H1 (cell line): Measurements from ENCODE around the gene CPZ. TPM values are rescaled to one million over a fixed set of nuclear protein-coding genes. Genes with fewer than 3 reads are reported as not detected.

Experiments used
- CTCF ChIA-PET: fragments of 300-600 bp; sonication (Branson Sonifier 250); formaldehyde crosslinking; loops from one replicate; lab custom pipeline; 2021; ENCODE audit not compliant: partially characterized antibody; lab: Charles Lee
- POLR2A ChIA-PET: fragments of 300-600 bp; sonication (Branson Sonifier 250); formaldehyde crosslinking; loops from one replicate; lab custom pipeline; 2021; ENCODE audit warnings: inconsistent platforms; ENCODE audit not compliant: partially characterized antibody; lab: Charles Lee
- DNase-seq, 2 experiments: peaks; one replicate each; pipeline versions ENCODE4 v3.0.0 to v3.0.0-alpha.2; 2010 to 2022; ENCODE audit warnings: low spot score in 2 of 2, low read depth in 1 of 2, mixed read lengths in 1 of 2
- FAIRE-seq: peaks from 2 replicates; lab custom pipeline; 2011; peaks lifted over from hg19 to GRCh38; lab: Jason Lieb, UNC
- H2AFZ ChIP-seq: 2 replicates; pipeline ENCODE4 v1.8.1; 2012; ENCODE audit warnings: low read length, inconsistent platforms
- H2AK5ac ChIP-seq: 2 replicates; pipeline ENCODE4 v1.6.1; 2013; ENCODE audit warnings: low read depth, low read length
- H2BK120ac ChIP-seq: replicated peaks from 2 replicates; pipeline ENCODE3; 2013; ENCODE audit warnings: low read depth, low read length, inconsistent platforms
- H2BK12ac ChIP-seq: 2 replicates; pipeline ENCODE4 v1.6.1; 2013; ENCODE audit warnings: low read depth, low read length
- H2BK15ac ChIP-seq: 2 replicates; pipeline ENCODE4 v1.6.1; 2013; ENCODE audit warnings: low read length
- H2BK20ac ChIP-seq: 2 replicates; pipeline ENCODE4 v1.6.1; 2013; ENCODE audit warnings: low read length
- H2BK5ac ChIP-seq: 2 replicates; pipeline ENCODE4 v1.6.1; 2013; ENCODE audit warnings: low read depth, low read length
- H3K14ac ChIP-seq: 2 replicates; pipeline ENCODE4 v1.6.1; 2013; ENCODE audit warnings: inconsistent platforms; ENCODE audit not compliant: insufficient read length
- H3K18ac ChIP-seq: 2 replicates; pipeline ENCODE4 v1.6.1; 2013; ENCODE audit warnings: low read length; ENCODE audit errors: extremely low read depth
- H3K23ac ChIP-seq: 2 replicates; pipeline ENCODE4 v1.6.1; 2013; ENCODE audit warnings: inconsistent platforms; ENCODE audit not compliant: insufficient read length
- H3K23me2 ChIP-seq: 2 replicates; pipeline ENCODE4 v1.6.1; 2013; ENCODE audit warnings: low read depth, low read length
- H3K27ac ChIP-seq: 2 replicates; pipeline ENCODE4 v1.6.1; 2011; ENCODE audit warnings: low read depth, low read length, inconsistent platforms
- H3K27me3 ChIP-seq, 4 experiments: replicated peaks in 1 of 4; 1 replicate in 1 of 4; 2 replicates in 3 of 4; pipeline versions ENCODE4 v1.6.1 to v1.8.1; 2011 to 2013; ENCODE audit warnings: low read length in 3 of 4, mild to moderate bottlenecking in 3 of 4, inconsistent platforms in 2 of 4, mixed read lengths in 2 of 4, moderate library complexity in 1 of 4; ENCODE audit not compliant: control insufficient read depth in 3 of 4, insufficient read depth in 3 of 4; ENCODE audit errors: extremely low read depth in 1 of 4
- H3K36me3 ChIP-seq, 4 experiments: 2 replicates each; pipeline versions ENCODE4 v1.6.1 to v1.8.1; 2011 to 2013; ENCODE audit warnings: mild to moderate bottlenecking in 4 of 4, low read length in 3 of 4, moderate library complexity in 2 of 4, control low read depth in 1 of 4, inconsistent platforms in 1 of 4; ENCODE audit not compliant: insufficient read depth in 4 of 4, control insufficient read depth in 2 of 4
- H3K4ac ChIP-seq: replicated peaks from 2 replicates; pipeline ENCODE3; 2013; ENCODE audit warnings: low read length, low read depth, mixed read lengths, inconsistent platforms; ENCODE audit not compliant: insufficient read length
- H3K4me1 ChIP-seq, 4 experiments: replicated peaks in 1 of 4; 1 replicate in 1 of 4; 2 replicates in 3 of 4; pipeline versions ENCODE4 v1.6.1 to v1.8.1; 2011 to 2013; ENCODE audit warnings: low read length in 3 of 4, inconsistent platforms in 2 of 4, mixed read lengths in 1 of 4; ENCODE audit not compliant: insufficient read depth in 4 of 4, control insufficient read depth in 3 of 4
- H3K4me2 ChIP-seq, 2 experiments: 2 replicates each; pipeline versions ENCODE4 v1.6.1 to v1.8.1; 2011 to 2013; ENCODE audit warnings: low read depth in 2 of 2, low read length in 2 of 2, control low read depth in 1 of 2, inconsistent platforms in 1 of 2, mild to moderate bottlenecking in 1 of 2; ENCODE audit not compliant: insufficient read depth in 1 of 2
- H3K4me3 ChIP-seq, 4 experiments: fragments of 200-600, 300-600 bp in 1 of 4; sonication (generic), shearing (Covaris generic), sonication (Bioruptor Twin) in 1 of 4; 2 replicates each; pipeline versions ENCODE4 v1.5.1 to v1.8.1; 2011 to 2016; ENCODE audit warnings: low read length in 4 of 4, low read depth in 3 of 4, control low read depth in 2 of 4, inconsistent platforms in 2 of 4, mild to moderate bottlenecking in 2 of 4, mixed read lengths in 1 of 4, moderate library complexity in 1 of 4; ENCODE audit not compliant: insufficient read depth in 2 of 4; ENCODE audit errors: extremely low read depth in 1 of 4
- H3K56ac ChIP-seq: replicated peaks from 2 replicates; pipeline ENCODE3; 2013; ENCODE audit warnings: low read depth, mild to moderate bottlenecking, mixed read lengths, low read length, inconsistent platforms; ENCODE audit not compliant: insufficient read length
- H3K79me1 ChIP-seq: 2 replicates; pipeline ENCODE4 v1.6.1; 2013; ENCODE audit warnings: low read depth, low read length, control low read depth
- H3K79me2 ChIP-seq, 2 experiments: 2 replicates each; pipeline versions ENCODE4 v1.6.1 to v1.8.1; 2012 to 2013; ENCODE audit warnings: low read length in 2 of 2, mild to moderate bottlenecking in 2 of 2, inconsistent platforms in 1 of 2; ENCODE audit not compliant: insufficient read depth in 2 of 2, control insufficient read depth in 1 of 2
- H3K9ac ChIP-seq, 4 experiments: replicated peaks in 1 of 4; 1 replicate in 1 of 4; 2 replicates in 3 of 4; pipeline versions ENCODE4 v1.6.1 to v1.8.1; 2011 to 2013; ENCODE audit warnings: low read depth in 3 of 4, low read length in 3 of 4, control low read depth in 2 of 4, mild to moderate bottlenecking in 2 of 4, moderate library complexity in 2 of 4, inconsistent platforms in 1 of 4; ENCODE audit errors: extremely low read depth in 1 of 4
- H3K9me3 ChIP-seq, 2 experiments: 2 replicates each; pipeline versions ENCODE4 v1.6.1 to v1.8.1; 2012 to 2013; ENCODE audit warnings: mild to moderate bottlenecking in 2 of 2, moderate library complexity in 2 of 2, control low read depth in 1 of 2, inconsistent platforms in 1 of 2, low read depth in 1 of 2, low read length in 1 of 2, mixed read lengths in 1 of 2; ENCODE audit not compliant: insufficient read depth in 2 of 2
- H4K20me1 ChIP-seq, 2 experiments: replicated peaks in 1 of 2; 2 replicates each; pipeline versions ENCODE3 to v1.8.1; 2011 to 2013; ENCODE audit warnings: inconsistent platforms in 2 of 2, low read length in 2 of 2, mild to moderate bottlenecking in 1 of 2; ENCODE audit not compliant: insufficient read depth in 2 of 2, control insufficient read depth in 1 of 2
- H4K5ac ChIP-seq: 2 replicates; pipeline ENCODE4 v1.6.1; 2013; ENCODE audit warnings: low read length, low read depth, mixed read lengths, inconsistent platforms; ENCODE audit not compliant: insufficient read length
- H4K8ac ChIP-seq: 2 replicates; pipeline ENCODE4 v1.8.0; 2013; ENCODE audit warnings: mild to moderate bottlenecking, moderate library complexity, low read length, inconsistent platforms; ENCODE audit not compliant: insufficient read depth; ENCODE audit errors: extremely low read depth
- H4K91ac ChIP-seq: replicated peaks from 2 replicates; pipeline ENCODE3; 2013; ENCODE audit warnings: low read length, mixed read lengths, inconsistent platforms; ENCODE audit not compliant: insufficient read length
- TAF7 ChIP-seq: optimal IDR thresholded peaks from 2 replicates; pipeline ENCODE3; 2011; ENCODE audit warnings: low read depth, mild to moderate bottlenecking, inconsistent platforms, low read length, moderate library complexity, borderline replicate concordance
- WGBS, 2 experiments: shearing (Covaris generic) in 1 of 2; methylation state at CpG; one replicate each; pipeline versions ENCODE4 v1.1.6 to v1.1.7; 2013 to 2015; ENCODE audit warnings: low lambda C conversion rate in 2 of 2, mixed read lengths in 2 of 2, inconsistent platforms in 1 of 2, low coverage in 1 of 2, missing lambda C conversion rate in 1 of 2; ENCODE audit not compliant: insufficient replicate concordance in 2 of 2, insufficient coverage in 1 of 2, insufficient read length in 1 of 2; ENCODE audit errors: extremely low coverage in 1 of 2, missing lambda C conversion rate in 1 of 2; 5-methylcytosine and 5-hydroxymethylcytosine counted together
- polyA plus RNA-seq, 7 experiments: library from polyadenylated mRNA; depleted of rRNA in 3 of 7; stranded (reverse) in 5 of 7; unstranded in 2 of 7; fragments of >200 nt in 5 of 7; fragments of 200-250 nt in 2 of 7; gene quantifications; 1 replicate in 5 of 7; 2 replicates in 1 of 7; 4 replicates in 1 of 7; pipeline versions ENCODE4 v1.2.1 to v1.2.3, GENCODE V29; 2011 to 2013; ENCODE audit warnings: missing spikeins in 2 of 7, mixed read lengths in 2 of 7
- total RNA-seq: library from RNA; stranded (reverse); fragmentation: NEBNext Ultra II Directional; extraction: Animal tissue kit (Norgen Biotek cat#: 25700); gene quantifications from 2 replicates; pipeline ENCODE4 v1.2.1, GENCODE V29; 2021

The CPZ gene
- total and polyA plus RNA-seq, 2 of the 8 experiments (the other 6 are each of a cell fraction or from before 2014, with no cell fraction given), result 28.8 to 40.7 TPM

DNA sequence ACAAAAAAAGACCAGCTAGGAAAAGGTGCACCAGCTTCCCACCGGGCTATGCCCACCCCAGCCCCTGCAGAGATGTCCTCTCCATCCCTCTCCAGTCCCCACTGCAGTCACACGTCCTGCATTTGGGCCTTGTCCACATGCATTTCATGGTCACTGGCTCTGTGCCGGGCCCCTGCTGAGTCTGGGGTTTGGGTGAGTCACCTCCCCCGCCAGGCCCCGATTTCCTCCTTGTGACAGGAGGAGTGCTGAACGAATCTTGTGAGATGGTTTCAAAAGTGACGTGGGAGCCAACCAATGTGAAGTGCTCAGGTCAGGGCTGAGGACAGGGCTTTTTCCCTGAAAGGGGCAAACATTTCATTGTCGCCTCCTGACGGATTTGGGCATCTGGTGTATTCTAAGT lies 7.1 kb downstream of the CPZ start:
- ChIA-PET CTCF (interaction anchor here (0.6 to 3.5 kb wide), 8 partner anchors 8 to 204 kb away, joined by 3 to 34 read pairs (median 4); no protein-coding TSS in a partner anchor), POLR2A (no interaction called here)
- no peak overlapping the region for H3K4me2 ChIP-seq
- no peak overlapping the region for H3K23ac ChIP-seq
- no peak overlapping the region for H2BK20ac ChIP-seq
- H3K56ac ChIP-seq, result no peak overlapping the region
- no peak overlapping the region for H2AFZ ChIP-seq
- H3K9ac ChIP-seq, result no peak overlapping the region
- no peak overlapping the region for H4K5ac ChIP-seq
- H2AK5ac ChIP-seq, result no peak overlapping the region
- no peak overlapping the region for H2BK120ac ChIP-seq
- no peak overlapping the region for H2BK12ac ChIP-seq
- H3K36me3 ChIP-seq, result peaks cover 0 to 12% (median 5%) of the 10 kb centered on the region in 4 experiments; a peak in 4 of 8 replicates
- H3K23me2 ChIP-seq, result no peaks in the 10 kb centered on the region
- peaks cover 0 to 17% of the 10 kb centered on the region in 2 experiments; a peak in 1 of 4 replicates for H3K79me2 ChIP-seq
- H3K79me1 ChIP-seq, result peaks cover 11% of the 10 kb centered on the region; the same call in 1 of the 2 replicates
- no peak overlapping the region for H2BK5ac ChIP-seq
- H3K27ac ChIP-seq, result no peak overlapping the region
- no peaks in the 10 kb centered on the region for H3K9me3 ChIP-seq
- no peak overlapping the region for H3K14ac ChIP-seq
- WGBS, 2 experiments, result 84% methylated on average over 9 of the region's 9 CpGs; no CpG with 5 or more reads in 1 of the 2 experiments
- no peaks in the 10 kb centered on the region for H3K4me1 ChIP-seq
- no peak overlapping the region for H2BK15ac ChIP-seq
- no peak overlapping the region for H3K18ac ChIP-seq
- H4K91ac ChIP-seq, result no peak overlapping the region
- DNase-seq (no peak), FAIRE-seq (no peak)
- no peak overlapping the region for H3K4me3 ChIP-seq
- H3K27me3 ChIP-seq, result no peaks in the 10 kb centered on the region
- H4K20me1 ChIP-seq, result peaks cover 10 to 19% of the 10 kb centered on the region in 2 experiments
- no peak overlapping the region for H4K8ac ChIP-seq
- no peak overlapping the region for H3K4ac ChIP-seq
- TF ChIP-seq TAF7, result no peak
